Measurements from ENCODE around the gene PTPRA.

The PTPRA gene

GRCh38 chr20:2838170-2838797 is 35.0 kb upstream of the PTPRA start:
- DNase-seq (ENCODE audit: low read depth in 1 of 2, low spot score in 1 of 2), result no peak
- no peaks in the 10 kb centered on the region for H3K27me3 ChIP-seq (ENCODE audit: insufficient read depth, poor library complexity, severe bottlenecking)
- TF ChIP-seq POLR2AphosphoS5 (IDR thresholded peaks at IDR 0.05; ENCODE audit: low read depth), result no peak
- no peak for TF ChIP-seq GABPA (IDR thresholded peaks at IDR 0.05; ENCODE audit: low read depth)
- no peak for TF ChIP-seq REST (IDR thresholded peaks at IDR 0.05; ENCODE audit: insufficient replicate concordance, low read depth)
- TF ChIP-seq SPI1 (IDR thresholded peaks at IDR 0.05; ENCODE audit: borderline replicate concordance, low read depth), result no peak
- no peak for TF ChIP-seq CTCF (IDR thresholded peaks at IDR 0.05; ENCODE audit: insufficient read depth, low read length)
- no peak overlapping the region for H3K4me3 ChIP-seq (replicated peaks; ENCODE audit: insufficient read depth, low read length)
- H3K27ac ChIP-seq (replicated peaks), result no peak overlapping the region

GRCh38 chr20:2838847-2839671 is 34.2 kb upstream of the PTPRA start:
- DNase-seq (ENCODE audit: low read depth in 1 of 2, low spot score in 1 of 2), result no peak
- H3K4me3 ChIP-seq (replicated peaks; ENCODE audit: insufficient read depth, low read length), result no peak overlapping the region
- H3K27me3 ChIP-seq (ENCODE audit: insufficient read depth, poor library complexity, severe bottlenecking), result no peaks in the 10 kb centered on the region
- TF ChIP-seq GABPA (IDR thresholded peaks at IDR 0.05; ENCODE audit: low read depth) (no peak), POLR2AphosphoS5 (IDR thresholded peaks at IDR 0.05; ENCODE audit: low read depth) (no peak), CTCF (IDR thresholded peaks at IDR 0.05; ENCODE audit: insufficient read depth, low read length) (no peak), SPI1 (IDR thresholded peaks at IDR 0.05; ENCODE audit: borderline replicate concordance, low read depth) (no peak), REST (IDR thresholded peaks at IDR 0.05; ENCODE audit: insufficient replicate concordance, low read depth) (no peak)
- H3K27ac ChIP-seq (replicated peaks), result no peak overlapping the region

- DNase-seq (ENCODE audit: low read depth in 1 of 2, low spot score in 1 of 2), result no peak
- Histone ChIP-seq H3K4me3 (replicated peaks; ENCODE audit: insufficient read depth, low read length) (no peak overlapping the region), H3K27ac (replicated peaks) (no peak overlapping the region), H3K27me3 (ENCODE audit: insufficient read depth, poor library complexity, severe bottlenecking) (no peaks in the 10 kb centered on the region)
- TF ChIP-seq GABPA (IDR thresholded peaks at IDR 0.05; ENCODE audit: low read depth) (no peak), POLR2AphosphoS5 (IDR thresholded peaks at IDR 0.05; ENCODE audit: low read depth) (no peak), REST (IDR thresholded peaks at IDR 0.05; ENCODE audit: insufficient replicate concordance, low read depth) (no peak), SPI1 (IDR thresholded peaks at IDR 0.05; ENCODE audit: borderline replicate concordance, low read depth) (no peak), CTCF (IDR thresholded peaks at IDR 0.05; ENCODE audit: insufficient read depth, low read length) (no peak)
These were observed 33.5 kb upstream of the PTPRA start for GRCh38 chr20:2839732-2840137.
